Activated CD4-positive, alpha-beta T cell treated with anti-CD3 and anti-CD28 coated beads, Interleukin-2, amount 50 U/mL, for 48 hours (primary cell): Measurements from ENCODE around the gene CTPS1.

Experiments
- DNase-seq, 2 experiments: peaks; one replicate each; pipeline ENCODE4 v3.0.0-alpha.2; 2020

Gene CTPS1

GRCh38 chr1:41025979-41026819 is 46.7 kb downstream of the CTPS1 start:
- DNase-seq: no peak

GRCh38 chr1:41028034-41028642 is 48.6 kb downstream of the CTPS1 start:
- no peak for DNase-seq

GRCh38 chr1:41030872-41031616 is 51.5 kb downstream of the CTPS1 start:
- no peak for DNase-seq

GRCh38 chr1:41032147-41032546 is 52.7 kb downstream of the CTPS1 start:
- no peak for DNase-seq

- DNase-seq: no peak
Measured at GRCh38 chr1:41033272-41033671, 53.8 kb downstream of the CTPS1 start.

- no peak for DNase-seq
Measured at GRCh38 chr1:41037116-41037903, 57.8 kb downstream of the CTPS1 start.

- no peak for DNase-seq
Measured at GRCh38 chr1:41038110-41038509, 58.6 kb downstream of the CTPS1 start.

- no peak for DNase-seq
Measured at GRCh38 chr1:41041614-41042270, 62.2 kb downstream of the CTPS1 start.

- DNase-seq: no peak
Measured at GRCh38 chr1:41044187-41044586, 64.7 kb downstream of the CTPS1 start.

GRCh38 chr1:41045740-41046139 is 66.2 kb downstream of the CTPS1 start:
- no peak for DNase-seq

- DNase-seq: no peak
Measured at GRCh38 chr1:41046347-41046775, 66.9 kb downstream of the CTPS1 start.

GRCh38 chr1:41048540-41048939 is 69.0 kb downstream of the CTPS1 start:
- no peak for DNase-seq

GRCh38 chr1:41051022-41051421 is 71.5 kb downstream of the CTPS1 start:
- DNase-seq: no peak

GRCh38 chr1:41053316-41053715 is 73.8 kb downstream of the CTPS1 start:
- no peak for DNase-seq

- DNase-seq: no peak
Measured at GRCh38 chr1:41056907-41057306, 77.4 kb downstream of the CTPS1 start.
